Keratinocyte (primary cell): ENCODE data around the gene GNA15. TPM values are rescaled to one million over a fixed set of nuclear protein-coding genes. Genes with fewer than 3 reads are reported as not detected.

ENCODE experiments used
- DNase-seq: peaks from one replicate; pipeline ENCODE4 v3.0.0-alpha.2; 2011; ENCODE audit warnings: low read depth, missing footprints, low spot score
- FAIRE-seq: peaks from 2 replicates; lab custom pipeline; 2011; peaks lifted over from hg19 to GRCh38; lab: Jason Lieb, UNC
- H2AFZ ChIP-seq: 2 replicates; pipeline ENCODE4 v1.6.0; 2012; ENCODE audit warnings: low read length, control low read depth, inconsistent platforms; ENCODE audit not compliant: control insufficient read depth
- H3K27ac ChIP-seq: 2 replicates; pipeline ENCODE4 v1.5.1; 2011; ENCODE audit warnings: low read length; ENCODE audit not compliant: control insufficient read depth, insufficient read depth
- H3K27me3 ChIP-seq: 3 replicates; pipeline ENCODE4 v1.6.0; 2011; ENCODE audit warnings: low read length; ENCODE audit not compliant: control insufficient read depth, insufficient read depth; ENCODE audit errors: extremely low read depth
- H3K36me3 ChIP-seq, 2 experiments: 2 replicates in 1 of 2; 3 replicates in 1 of 2; pipeline ENCODE4 v1.5.1; 2011; ENCODE audit warnings: low read length in 2 of 2, mild to moderate bottlenecking in 1 of 2; ENCODE audit not compliant: control insufficient read depth in 2 of 2, insufficient read depth in 2 of 2; ENCODE audit errors: extremely low read depth in 1 of 2
- H3K4me1 ChIP-seq: 3 replicates; pipeline ENCODE4 v1.5.1; 2011; ENCODE audit warnings: low read length; ENCODE audit not compliant: control insufficient read depth, insufficient read depth; ENCODE audit errors: extremely low read depth
- H3K4me2 ChIP-seq: 3 replicates; pipeline ENCODE4 v1.6.0; 2011; ENCODE audit warnings: low read depth, low read length; ENCODE audit not compliant: control insufficient read depth, insufficient read depth; ENCODE audit errors: extremely low read depth
- H3K4me3 ChIP-seq, 3 experiments: fragments of 200-600 bp in 1 of 3; sonication (generic) in 1 of 3; 2 replicates in 2 of 3; 3 replicates in 1 of 3; pipeline ENCODE4 v1.5.1; 2011 to 2016; ENCODE audit warnings: low read length in 3 of 3, mild to moderate bottlenecking in 3 of 3, control low read depth in 2 of 3, inconsistent platforms in 1 of 3, low read depth in 1 of 3, mixed read lengths in 1 of 3, mixed run types in 1 of 3, moderate library complexity in 1 of 3; ENCODE audit not compliant: control insufficient read depth in 2 of 3, insufficient read depth in 2 of 3; ENCODE audit errors: extremely low read depth in 1 of 3
- H3K79me2 ChIP-seq: 2 replicates; pipeline ENCODE4 v1.6.0; 2012; ENCODE audit warnings: low read length; ENCODE audit not compliant: control insufficient read depth, insufficient read depth
- H3K9ac ChIP-seq: 3 replicates; pipeline ENCODE4 v1.6.0; 2011; ENCODE audit warnings: low read length; ENCODE audit not compliant: control insufficient read depth, insufficient read depth; ENCODE audit errors: extremely low read depth
- H3K9me1 ChIP-seq: 3 replicates; pipeline ENCODE4 v1.6.0; 2011; ENCODE audit warnings: low read length; ENCODE audit not compliant: control insufficient read depth, insufficient read depth; ENCODE audit errors: extremely low read depth
- H3K9me3 ChIP-seq: 2 replicates; pipeline ENCODE4 v1.5.1; 2012; ENCODE audit warnings: low read depth, low read length; ENCODE audit not compliant: control insufficient read depth
- H4K20me1 ChIP-seq: 3 replicates; pipeline ENCODE4 v1.6.0; 2011; ENCODE audit warnings: low read length; ENCODE audit not compliant: control insufficient read depth, insufficient read depth; ENCODE audit errors: extremely low read depth
- EZH2 ChIP-seq: IDR thresholded peaks from one replicate; pipeline ENCODE4 v1.6.1; 2012; ENCODE audit warnings: inconsistent platforms, mild to moderate bottlenecking, low read length, moderate library complexity
- dilution Hi-C: fragments of 300-500 bp; cut with MboI; formaldehyde crosslinking; loops from one replicate; pipeline ENCODE4 v1.7.0; 2020; ENCODE audit warnings: low sequenced_read_pairs; ENCODE audit not compliant: extremely low pct_ligation_motif_present
- polyA plus RNA-seq, 5 experiments: library from polyadenylated mRNA; depleted of rRNA in 3 of 5; stranded (reverse) in 3 of 5; stranded (forward) in 1 of 5; unstranded in 1 of 5; fragments of >200 nt; gene quantifications; 1 replicate in 1 of 5; 2 replicates in 3 of 5; 3 replicates in 1 of 5; pipeline versions ENCODE4 v1.2.1 to v1.2.3, GENCODE V29; 2011 to 2012; ENCODE audit warnings: missing spikeins in 2 of 5, low read depth in 1 of 5, low replicate concordance in 1 of 5
- TF ChIP-seq, protein P1 (sequence below), 3 experiments: IDR thresholded peaks in 1 of 3; conservative IDR thresholded peaks in 1 of 3; optimal IDR thresholded peaks in 1 of 3; 2 replicates in 2 of 3; 3 replicates in 1 of 3; pipeline versions ENCODE3 to v1.5.1; 2011; ENCODE audit warnings: low read length in 3 of 3, mild to moderate bottlenecking in 3 of 3, moderate library complexity in 2 of 3, control low read depth in 1 of 3, inconsistent platforms in 1 of 3; ENCODE audit not compliant: insufficient read depth in 2 of 3; ENCODE audit errors: extremely low read depth in 1 of 3

The GNA15 gene
- polyA plus RNA-seq, 1 donor (not counting 4 experiments of a cell fraction or from before 2014, with no cell fraction given), result 60.0 TPM

DNA sequence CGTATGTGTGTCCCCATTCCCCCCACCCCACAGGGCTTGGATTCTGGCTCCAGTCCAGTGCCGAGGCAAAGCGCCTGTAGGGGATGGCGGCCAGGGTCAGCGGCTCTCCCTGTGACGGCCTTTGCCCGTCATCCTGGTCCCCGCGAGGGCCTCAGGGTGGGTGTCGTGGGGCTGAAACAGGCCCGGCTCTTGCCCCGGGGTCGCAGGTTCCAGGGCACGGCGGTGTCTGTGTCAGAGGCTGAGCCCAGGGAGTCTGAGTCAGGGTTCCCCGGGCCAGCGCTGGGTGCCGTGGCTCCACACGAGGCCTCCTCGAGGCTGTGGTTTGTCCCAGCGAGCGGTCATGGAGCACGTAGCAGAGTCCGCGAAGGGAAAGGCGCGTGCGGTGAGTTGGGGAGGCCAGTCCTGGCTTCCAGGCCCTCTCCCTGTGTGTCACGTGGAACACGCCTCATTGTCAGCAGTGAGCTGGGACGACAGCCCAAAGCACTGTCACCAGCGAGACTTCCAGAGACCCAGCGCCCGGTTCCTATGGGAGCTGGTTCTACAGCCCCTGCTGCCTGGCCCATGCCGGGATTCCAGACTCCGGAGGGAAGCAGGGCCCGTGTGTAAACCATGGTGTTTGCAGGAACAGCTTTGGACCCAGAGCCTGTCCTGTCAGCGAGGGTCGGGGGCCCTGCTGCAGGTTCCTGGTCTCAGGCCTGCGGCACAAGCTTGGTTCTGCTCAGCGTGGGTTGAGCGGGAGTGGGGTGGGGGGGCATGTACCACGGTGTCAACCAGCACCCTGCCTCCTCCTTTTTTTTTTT lies 63.3 kb downstream of the GNA15 start:
- Histone ChIP-seq H4K20me1 (no peaks in the 10 kb centered on the region), H3K4me3 (no peak overlapping the region), H3K9ac (no peak overlapping the region), H3K27me3 (no peaks in the 10 kb centered on the region), H3K27ac (no peak overlapping the region), H3K9me1 (no peaks in the 10 kb centered on the region), H3K36me3 (peaks cover 10 to 20% of the 10 kb centered on the region in 2 experiments), H2AFZ (no peak overlapping the region), H3K9me3 (no peaks in the 10 kb centered on the region), H3K79me2 (no peaks in the 10 kb centered on the region), H3K4me2 (no peak overlapping the region), H3K4me1 (no peaks in the 10 kb centered on the region)
- no peak for DNase-seq
- dilution Hi-C loops, result no loop called here
- FAIRE-seq, result no peak
- TF ChIP-seq, protein P1, sequence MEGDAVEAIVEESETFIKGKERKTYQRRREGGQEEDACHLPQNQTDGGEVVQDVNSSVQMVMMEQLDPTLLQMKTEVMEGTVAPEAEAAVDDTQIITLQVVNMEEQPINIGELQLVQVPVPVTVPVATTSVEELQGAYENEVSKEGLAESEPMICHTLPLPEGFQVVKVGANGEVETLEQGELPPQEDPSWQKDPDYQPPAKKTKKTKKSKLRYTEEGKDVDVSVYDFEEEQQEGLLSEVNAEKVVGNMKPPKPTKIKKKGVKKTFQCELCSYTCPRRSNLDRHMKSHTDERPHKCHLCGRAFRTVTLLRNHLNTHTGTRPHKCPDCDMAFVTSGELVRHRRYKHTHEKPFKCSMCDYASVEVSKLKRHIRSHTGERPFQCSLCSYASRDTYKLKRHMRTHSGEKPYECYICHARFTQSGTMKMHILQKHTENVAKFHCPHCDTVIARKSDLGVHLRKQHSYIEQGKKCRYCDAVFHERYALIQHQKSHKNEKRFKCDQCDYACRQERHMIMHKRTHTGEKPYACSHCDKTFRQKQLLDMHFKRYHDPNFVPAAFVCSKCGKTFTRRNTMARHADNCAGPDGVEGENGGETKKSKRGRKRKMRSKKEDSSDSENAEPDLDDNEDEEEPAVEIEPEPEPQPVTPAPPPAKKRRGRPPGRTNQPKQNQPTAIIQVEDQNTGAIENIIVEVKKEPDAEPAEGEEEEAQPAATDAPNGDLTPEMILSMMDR (optimal IDR thresholded peaks at IDR 0.05 in 1 of 3, IDR thresholded peaks at IDR 0.05 in 1 of 3, conservative IDR thresholded peaks at IDR 0.05 in 1 of 3; ENCODE audit: extremely low read depth in 1 of 3, insufficient read depth in 2 of 3, low read length in 3 of 3), result no peak
- TF ChIP-seq EZH2, result no peak

DNA sequence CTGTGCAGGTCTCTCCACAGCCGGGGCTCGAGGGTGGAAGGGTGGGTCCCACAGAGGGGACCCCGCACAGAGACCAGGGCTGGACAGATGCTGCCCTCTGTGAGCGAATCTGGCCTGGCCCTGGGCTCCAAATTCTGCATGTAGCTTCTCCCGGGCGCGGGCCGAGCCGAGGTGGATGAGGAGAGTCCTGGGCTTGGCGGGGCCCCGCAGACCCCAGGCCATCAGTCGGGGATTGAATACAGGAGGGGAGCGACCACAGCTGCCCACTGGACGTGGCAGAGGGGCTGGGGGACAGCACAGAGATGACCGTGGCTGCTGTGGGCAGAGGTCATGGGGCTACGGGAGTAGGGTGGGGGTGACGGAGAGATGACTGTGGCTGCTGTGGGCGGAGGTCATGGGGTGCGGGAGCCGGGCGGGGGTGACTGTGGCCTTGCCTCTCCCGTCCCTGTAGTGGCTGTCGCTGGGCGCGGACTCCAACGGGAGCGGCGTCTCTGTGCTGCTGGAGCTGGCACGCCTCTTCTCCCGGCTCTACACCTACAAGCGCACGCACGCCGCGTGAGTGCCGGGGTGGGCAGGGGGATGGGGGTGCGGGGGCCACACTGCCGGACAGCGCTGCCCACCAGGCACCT lies 65.4 kb downstream of the GNA15 start:
- TF ChIP-seq, protein P1 (optimal IDR thresholded peaks at IDR 0.05 in 1 of 3, IDR thresholded peaks at IDR 0.05 in 1 of 3, conservative IDR thresholded peaks at IDR 0.05 in 1 of 3; ENCODE audit: extremely low read depth in 1 of 3, insufficient read depth in 2 of 3, low read length in 3 of 3), result no peak
- TF ChIP-seq EZH2, result no peak
- no peak for DNase-seq
- H3K4me2 ChIP-seq, result no peak overlapping the region
- H3K4me1 ChIP-seq, result no peaks in the 10 kb centered on the region
- H3K9me1 ChIP-seq, result no peaks in the 10 kb centered on the region
- H3K4me3 ChIP-seq, result no peak overlapping the region
- H2AFZ ChIP-seq, result no peak overlapping the region
- H3K9ac ChIP-seq, result no peak overlapping the region
- no peaks in the 10 kb centered on the region for H3K79me2 ChIP-seq
- H3K9me3 ChIP-seq, result no peaks in the 10 kb centered on the region
- H4K20me1 ChIP-seq, result no peaks in the 10 kb centered on the region
- no peaks in the 10 kb centered on the region for H3K27me3 ChIP-seq
- dilution Hi-C loops, result no loop called here
- FAIRE-seq, result no peak
- no peak overlapping the region for H3K27ac ChIP-seq
- H3K36me3 ChIP-seq, result peaks cover 16 to 18% of the 10 kb centered on the region in 2 experiments
